A673 (cell line): ENCODE results near the gene EIF3L. TPM values are rescaled to one million over a fixed set of nuclear protein-coding genes. Genes with fewer than 3 reads are reported as not detected.

Experiments
- BruUV-seq: library from RNA; stranded (reverse); fragments of 400-500 nt; replicated peaks from 2 replicates; lab custom pipeline; 2021; lab: Mats Ljungman, UMichigan
- CTCF ChIA-PET: fragments of 300-600 bp; sonication (Branson Sonifier 250); formaldehyde crosslinking; loops from one replicate; lab custom pipeline; 2022; ENCODE audit warnings: antibody characterized with exemption; lab: Charles Lee
- POLR2A ChIA-PET: fragments of 300-600 bp; sonication (Branson Sonifier 250); formaldehyde crosslinking; loops from one replicate; lab custom pipeline; 2022; ENCODE audit warnings: antibody characterized with exemption; ENCODE audit not compliant: low non-redundant PET; lab: Charles Lee
- DNase-seq: peaks from one replicate; pipeline ENCODE4 v3.0.0-alpha.2; 2015; ENCODE audit warnings: low spot score
- H3K27ac ChIP-seq: fragments of 200-600 bp; sonication (generic); 2 replicates; pipeline ENCODE4 v1.5.1; 2016; ENCODE audit warnings: mixed run types, low read depth, mild to moderate bottlenecking, mixed read lengths, antibody characterized with exemption, low read length; ENCODE audit not compliant: poor library complexity, severe bottlenecking
- H3K27me3 ChIP-seq: fragments of 200-600 bp; sonication (generic); replicated peaks from 2 replicates; pipeline ENCODE4 v1.6.1; 2017; ENCODE audit warnings: mixed run types, low read depth, mild to moderate bottlenecking, mixed read lengths, antibody characterized with exemption, low read length; ENCODE audit not compliant: insufficient read depth, poor library complexity
- H3K36me3 ChIP-seq: fragments of 200-600 bp; sonication (generic); 2 replicates; pipeline ENCODE4 v1.6.1; 2016; ENCODE audit warnings: mixed run types, mild to moderate bottlenecking, mixed read lengths, antibody characterized with exemption, low read length; ENCODE audit not compliant: insufficient read depth, poor library complexity, severe bottlenecking
- H3K4me1 ChIP-seq: fragments of 200-600 bp; sonication (generic); 2 replicates; pipeline ENCODE4 v1.6.1; 2017; ENCODE audit warnings: mixed run types, mild to moderate bottlenecking, mixed read lengths, antibody characterized with exemption, low read length; ENCODE audit not compliant: insufficient read depth, poor library complexity, severe bottlenecking
- H3K4me3 ChIP-seq: fragments of 200-600 bp; sonication (generic); 2 replicates; pipeline ENCODE4 v1.5.1; 2016; ENCODE audit warnings: low read depth, mixed run types, mild to moderate bottlenecking, mixed read lengths, low read length; ENCODE audit not compliant: poor library complexity, severe bottlenecking
- H3K9me3 ChIP-seq: fragments of 200-600 bp; sonication (generic); 2 replicates; pipeline ENCODE4 v1.6.1; 2016; ENCODE audit warnings: mixed run types, low read depth, mild to moderate bottlenecking, mixed read lengths, antibody characterized with exemption, low read length; ENCODE audit not compliant: poor library complexity, severe bottlenecking
- EZH2 ChIP-seq: fragments of 200-600 bp; sonication (generic); IDR thresholded peaks from 2 replicates; pipeline ENCODE4 v1.6.1; 2017; ENCODE audit warnings: borderline replicate concordance, low read depth, mild to moderate bottlenecking, mixed read lengths, antibody characterized with exemption, low read length; ENCODE audit not compliant: poor library complexity, severe bottlenecking
- intact Hi-C: fragments of 100-400 bp; cut with micrococcal nuclease; formaldehyde crosslinking; loops from one replicate; pipeline ENCODE4 v1.10.0; 2022; ENCODE audit not compliant: unreplicated experiment
- total RNA-seq: library from RNA; stranded (reverse); gene quantifications from 2 replicates; pipeline ENCODE4 v1.2.3, GENCODE V29; 2021
- TF ChIP-seq, protein P1 (sequence below): fragments of 300-800, 200-600 bp; sonication (generic); conservative IDR thresholded peaks from 2 replicates; pipeline ENCODE4 v1.5.1; 2017; ENCODE audit warnings: low read depth, mild to moderate bottlenecking, antibody characterized with exemption, low read length, moderate library complexity, mixed read lengths

Gene EIF3L
- total RNA-seq, 1 experiment from 2014 or later = 492 TPM

DNA sequence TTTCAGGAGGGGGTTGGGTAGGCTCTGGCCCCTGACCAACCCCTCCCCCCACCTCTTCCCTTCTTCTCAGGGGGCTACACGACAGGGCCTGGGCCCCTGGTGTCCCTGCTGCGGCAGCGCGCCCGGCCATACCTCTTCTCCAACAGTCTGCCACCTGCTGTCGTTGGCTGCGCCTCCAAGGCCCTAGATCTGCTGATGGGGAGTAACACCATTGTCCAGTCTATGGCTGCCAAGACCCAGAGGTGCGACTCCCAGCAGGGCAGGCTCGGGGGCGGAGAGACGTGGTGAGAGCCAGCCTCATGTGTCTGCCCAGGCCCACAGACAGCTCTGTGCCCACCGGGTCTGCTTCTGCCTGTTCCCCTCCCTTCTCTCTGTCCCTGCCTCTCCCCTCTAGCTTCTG lies 33.6 kb upstream of the EIF3L start:
- H3K36me3 ChIP-seq = no peaks in the 10 kb centered on the region
- peaks cover 15% of the 10 kb centered on the region for H3K4me1 ChIP-seq
- POLR2A ChIA-PET = no interaction called here
- no peak for DNase-seq
- CTCF ChIA-PET = no interaction called here
- BruUV-seq = no TSS peak
- no peaks in the 10 kb centered on the region for H3K9me3 ChIP-seq
- H3K27ac ChIP-seq = no peak overlapping the region
- no peaks in the 10 kb centered on the region for H3K27me3 ChIP-seq
- no peak overlapping the region for H3K4me3 ChIP-seq
- intact Hi-C loops = loop anchor here (5.0 kb wide), 1 partner anchor 47 kb away; no protein-coding TSS in a partner anchor
- TF ChIP-seq EZH2 = no peak
- TF ChIP-seq, protein P1, sequence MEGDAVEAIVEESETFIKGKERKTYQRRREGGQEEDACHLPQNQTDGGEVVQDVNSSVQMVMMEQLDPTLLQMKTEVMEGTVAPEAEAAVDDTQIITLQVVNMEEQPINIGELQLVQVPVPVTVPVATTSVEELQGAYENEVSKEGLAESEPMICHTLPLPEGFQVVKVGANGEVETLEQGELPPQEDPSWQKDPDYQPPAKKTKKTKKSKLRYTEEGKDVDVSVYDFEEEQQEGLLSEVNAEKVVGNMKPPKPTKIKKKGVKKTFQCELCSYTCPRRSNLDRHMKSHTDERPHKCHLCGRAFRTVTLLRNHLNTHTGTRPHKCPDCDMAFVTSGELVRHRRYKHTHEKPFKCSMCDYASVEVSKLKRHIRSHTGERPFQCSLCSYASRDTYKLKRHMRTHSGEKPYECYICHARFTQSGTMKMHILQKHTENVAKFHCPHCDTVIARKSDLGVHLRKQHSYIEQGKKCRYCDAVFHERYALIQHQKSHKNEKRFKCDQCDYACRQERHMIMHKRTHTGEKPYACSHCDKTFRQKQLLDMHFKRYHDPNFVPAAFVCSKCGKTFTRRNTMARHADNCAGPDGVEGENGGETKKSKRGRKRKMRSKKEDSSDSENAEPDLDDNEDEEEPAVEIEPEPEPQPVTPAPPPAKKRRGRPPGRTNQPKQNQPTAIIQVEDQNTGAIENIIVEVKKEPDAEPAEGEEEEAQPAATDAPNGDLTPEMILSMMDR = no peak

DNA sequence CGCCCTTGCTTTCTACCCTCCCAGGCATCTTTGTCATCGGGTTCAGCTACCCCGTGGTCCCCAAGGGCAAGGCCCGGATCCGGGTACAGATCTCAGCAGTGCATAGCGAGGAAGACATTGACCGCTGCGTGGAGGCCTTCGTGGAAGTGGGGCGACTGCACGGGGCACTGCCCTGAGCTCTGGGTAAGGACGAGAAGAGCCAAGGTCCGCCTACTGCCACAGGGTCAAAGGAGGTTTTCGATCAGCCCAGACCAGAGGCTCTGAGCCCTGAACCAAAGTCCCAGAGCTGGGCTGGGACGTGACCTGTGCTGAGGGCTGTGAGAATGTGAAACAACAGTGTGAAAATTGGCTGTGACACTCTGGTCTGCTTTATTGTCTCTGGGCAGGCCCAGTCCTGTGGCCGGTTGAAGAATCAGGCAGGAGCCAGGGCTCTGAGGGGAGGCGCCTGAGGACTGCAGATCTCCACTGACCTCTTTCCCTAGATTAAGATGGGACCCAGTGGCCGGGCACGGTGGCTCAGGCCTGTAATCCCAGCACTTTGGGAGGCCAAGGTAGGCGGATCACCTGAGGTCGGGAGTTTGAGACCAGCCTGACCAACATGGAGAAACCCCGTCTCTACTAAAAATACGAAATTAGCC lies 32.6 kb upstream of the EIF3L start:
- Histone ChIP-seq H3K36me3 (no peaks in the 10 kb centered on the region), H3K9me3 (no peaks in the 10 kb centered on the region), H3K4me3 (no peak overlapping the region), H3K4me1 (peaks cover 15% of the 10 kb centered on the region), H3K27ac (no peak overlapping the region), H3K27me3 (no peaks in the 10 kb centered on the region)
- TF ChIP-seq, protein P1 = no peak
- no TSS peak for BruUV-seq
- DNase-seq = no peak
- POLR2A ChIA-PET = no interaction called here
- CTCF ChIA-PET = interaction anchor here (0.6 kb wide), 2 partner anchors 94 to 946 kb away, joined by 3 to 4 read pairs; no protein-coding TSS in a partner anchor
- intact Hi-C loops = loop anchor here (1.0 to 5.0 kb wide), 2 partner anchors 46 to 149 kb away; no protein-coding TSS in a partner anchor

DNA sequence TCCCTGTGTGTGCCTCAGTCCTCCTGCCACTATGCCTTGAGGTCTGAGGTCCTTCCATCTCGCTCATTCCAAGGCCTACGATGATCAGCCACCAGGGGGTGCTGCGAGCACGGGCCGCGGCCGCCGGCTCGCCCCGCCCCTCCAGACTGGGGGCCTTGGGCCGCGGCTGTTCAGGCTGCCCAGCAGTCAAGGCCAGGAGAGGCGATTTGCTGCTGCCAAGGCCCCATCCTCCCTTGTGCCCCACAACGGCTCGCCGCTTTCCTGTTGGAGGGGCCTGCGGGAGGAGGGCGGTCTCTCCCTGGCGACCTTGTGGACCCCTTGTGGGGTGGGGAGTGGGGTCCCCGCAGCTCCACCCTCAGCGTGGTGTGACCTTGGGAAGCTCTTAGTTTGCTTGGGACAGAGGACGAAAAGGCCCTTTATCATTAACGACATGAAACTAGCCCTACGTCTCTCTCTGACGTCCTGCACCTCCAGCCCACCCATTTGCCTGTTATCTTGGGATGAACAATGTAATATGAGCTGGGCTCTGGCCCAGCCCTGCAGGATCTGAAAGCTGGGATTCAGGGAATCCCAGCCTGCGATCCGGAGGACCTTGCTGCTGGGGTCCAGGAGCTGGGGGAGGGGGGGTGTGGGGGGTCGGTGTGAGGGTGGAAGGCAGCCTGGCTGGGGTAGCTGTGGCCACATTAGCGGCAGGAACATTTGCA lies 31.4 kb upstream of the EIF3L start:
- ChIA-PET POLR2A (no interaction called here), CTCF (interaction anchor here (0.6 to 2.7 kb wide), 6 partner anchors 10 to 147 kb away, joined by 3 to 13 read pairs (median 4); partner anchors contain the start of genes ANKRD54 and GCAT)
- peaks cover 15% of the 10 kb centered on the region for H3K4me1 ChIP-seq
- H3K27me3 ChIP-seq = no peaks in the 10 kb centered on the region
- TF ChIP-seq, protein P1 = peak; percentile 90
- no peak for TF ChIP-seq EZH2
- intact Hi-C loops = loop anchor here (1.0 to 5.0 kb wide), 2 partner anchors 44 to 147 kb away; no protein-coding TSS in a partner anchor
- no peaks in the 10 kb centered on the region for H3K9me3 ChIP-seq
- H3K4me3 ChIP-seq = peak overlapping the region; percentile 34
- H3K36me3 ChIP-seq = no peaks in the 10 kb centered on the region
- BruUV-seq = no TSS peak
- DNase-seq = peak; percentile 81
- H3K27ac ChIP-seq = peak overlapping the region; percentile 38
